LNCAP (cell line): ENCODE measurements around the gene VSNL1.

ENCODE experiments used
- TF ChIP-seq, protein P1 (sequence below): fragments of 450-650 bp; IDR thresholded peaks from 2 replicates; pipeline ENCODE4 v1.5.1; 2017; ENCODE audit warnings: mild to moderate bottlenecking

Gene VSNL1

DNA sequence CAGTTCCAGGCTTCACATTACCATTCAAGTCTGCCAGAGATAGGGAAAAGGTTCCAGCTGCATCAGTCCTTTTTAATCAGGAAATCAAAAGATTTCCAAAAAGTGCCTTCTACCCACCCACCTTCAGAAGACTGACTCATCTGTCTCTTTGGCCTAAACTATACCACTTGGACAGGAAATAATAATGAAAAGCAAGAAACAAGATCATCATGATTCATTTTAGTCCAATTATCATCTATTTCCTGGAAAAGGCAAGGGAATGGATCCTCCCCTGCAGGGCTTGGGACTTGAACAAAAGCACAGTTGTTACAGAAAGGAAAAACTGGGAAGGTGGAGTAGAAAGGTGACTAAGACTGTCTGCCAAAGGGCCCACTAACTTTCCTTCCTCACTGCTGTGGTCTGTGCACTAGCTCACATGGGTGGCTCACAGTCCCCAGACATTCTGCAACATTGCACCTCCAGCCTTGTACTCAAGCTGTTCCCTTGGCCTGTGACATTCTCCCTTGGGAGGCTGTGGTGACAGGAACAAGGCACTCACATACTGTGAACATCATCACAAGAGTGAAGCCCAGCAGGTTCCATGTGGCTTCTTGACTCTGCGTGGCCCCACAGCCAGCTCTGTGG lies 75.3 kb downstream of the VSNL1 start:
- TF ChIP-seq, protein P1, sequence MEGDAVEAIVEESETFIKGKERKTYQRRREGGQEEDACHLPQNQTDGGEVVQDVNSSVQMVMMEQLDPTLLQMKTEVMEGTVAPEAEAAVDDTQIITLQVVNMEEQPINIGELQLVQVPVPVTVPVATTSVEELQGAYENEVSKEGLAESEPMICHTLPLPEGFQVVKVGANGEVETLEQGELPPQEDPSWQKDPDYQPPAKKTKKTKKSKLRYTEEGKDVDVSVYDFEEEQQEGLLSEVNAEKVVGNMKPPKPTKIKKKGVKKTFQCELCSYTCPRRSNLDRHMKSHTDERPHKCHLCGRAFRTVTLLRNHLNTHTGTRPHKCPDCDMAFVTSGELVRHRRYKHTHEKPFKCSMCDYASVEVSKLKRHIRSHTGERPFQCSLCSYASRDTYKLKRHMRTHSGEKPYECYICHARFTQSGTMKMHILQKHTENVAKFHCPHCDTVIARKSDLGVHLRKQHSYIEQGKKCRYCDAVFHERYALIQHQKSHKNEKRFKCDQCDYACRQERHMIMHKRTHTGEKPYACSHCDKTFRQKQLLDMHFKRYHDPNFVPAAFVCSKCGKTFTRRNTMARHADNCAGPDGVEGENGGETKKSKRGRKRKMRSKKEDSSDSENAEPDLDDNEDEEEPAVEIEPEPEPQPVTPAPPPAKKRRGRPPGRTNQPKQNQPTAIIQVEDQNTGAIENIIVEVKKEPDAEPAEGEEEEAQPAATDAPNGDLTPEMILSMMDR = no peak

DNA sequence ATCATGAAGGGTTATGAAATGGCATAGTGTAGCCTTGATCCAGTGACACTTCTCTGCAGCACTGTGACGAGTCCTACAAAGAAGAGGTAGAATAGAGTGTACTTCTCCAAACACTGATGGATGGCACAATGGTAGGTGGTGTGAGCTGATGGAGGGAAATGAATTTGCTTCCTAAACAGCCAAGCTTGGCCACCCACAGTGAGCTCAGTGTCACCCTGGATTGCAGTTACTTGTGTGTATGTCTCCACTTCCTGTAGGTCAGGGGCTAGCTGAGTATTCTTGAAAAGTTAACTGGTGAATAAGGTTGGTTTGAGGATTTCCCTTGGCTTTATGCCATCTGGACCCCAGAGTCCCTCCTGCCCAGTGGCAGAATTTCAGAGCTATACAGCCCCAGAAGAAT lies 75.9 kb downstream of the VSNL1 start:
- TF ChIP-seq, protein P1 = no peak

DNA sequence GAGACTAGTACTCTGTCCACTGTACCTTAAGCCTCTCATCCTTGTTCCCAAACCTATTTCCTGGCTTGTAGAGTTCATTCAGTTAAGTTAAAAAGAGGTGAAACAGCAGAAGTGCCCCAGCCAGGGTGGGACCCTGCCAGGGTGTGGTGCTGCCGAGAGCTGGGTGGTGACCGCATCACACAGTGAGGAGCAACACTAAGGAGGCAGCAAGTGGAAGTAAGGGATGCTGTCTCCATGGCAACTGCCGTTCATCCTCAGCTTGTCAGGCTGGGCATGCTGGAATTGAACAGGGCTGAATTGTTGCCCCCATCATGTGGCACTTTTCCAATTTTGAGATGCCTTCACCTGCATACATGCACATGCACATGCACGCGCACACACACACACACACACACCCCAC lies 77.0 kb downstream of the VSNL1 start:
- TF ChIP-seq, protein P1 = no peak

DNA sequence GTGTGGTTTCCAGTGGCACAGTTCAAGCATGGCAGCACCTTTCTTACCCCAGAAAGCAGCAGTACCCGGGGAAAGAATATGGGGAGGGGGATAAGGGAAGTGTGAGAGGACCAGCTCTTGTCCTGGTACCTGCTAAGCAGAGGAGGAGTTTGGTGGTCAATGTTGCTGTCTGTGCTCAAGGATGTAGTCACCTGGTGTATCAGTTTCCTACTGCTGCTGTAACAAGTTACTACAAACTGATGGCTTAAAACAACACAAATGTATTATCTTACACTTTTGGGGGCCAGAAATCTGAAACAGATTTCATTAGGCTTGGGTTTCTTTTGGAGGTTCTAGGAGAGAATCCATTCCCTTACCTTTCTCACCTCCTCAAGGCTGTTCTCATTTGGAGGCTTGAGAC lies 77.5 kb downstream of the VSNL1 start:
- TF ChIP-seq, protein P1 = no peak

DNA sequence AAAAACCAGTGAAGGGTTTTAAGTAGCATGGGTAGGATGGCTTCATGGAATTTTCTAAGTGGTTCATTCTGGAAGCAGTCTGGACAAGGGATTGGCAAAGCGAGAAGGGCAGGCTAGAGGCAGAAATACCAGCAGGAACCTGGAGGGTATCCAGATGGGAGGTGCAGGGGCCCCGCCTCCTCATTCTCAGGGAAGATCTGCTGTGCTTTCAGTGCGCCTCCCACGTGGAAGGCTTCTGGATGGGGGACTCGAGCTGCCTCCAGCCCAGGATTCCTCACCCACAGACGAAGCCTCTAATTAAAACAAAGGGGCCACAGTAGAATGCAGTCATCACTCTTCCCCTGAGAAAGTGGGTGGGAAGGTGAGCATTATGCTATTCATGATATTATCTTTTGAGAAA lies 79.8 kb downstream of the VSNL1 start:
- TF ChIP-seq, protein P1 = no peak

DNA sequence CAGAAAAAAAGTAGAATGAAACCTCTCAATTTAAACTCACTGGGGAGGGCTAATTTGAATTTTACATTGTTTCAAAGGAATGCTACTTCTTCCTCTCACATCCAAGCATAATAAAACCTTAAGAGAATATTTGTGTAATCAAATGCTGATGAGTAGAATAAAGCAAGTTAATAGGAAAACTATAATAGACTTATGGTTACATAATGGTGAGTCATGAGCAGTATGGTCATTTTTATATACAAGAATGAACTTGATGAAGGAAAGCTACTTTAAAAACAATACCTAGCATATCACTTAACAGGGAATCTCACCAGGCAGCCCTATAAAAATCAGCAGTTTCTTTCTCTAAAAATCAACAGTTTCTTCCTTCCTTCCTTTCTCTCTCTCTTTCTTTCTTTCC lies 80.3 kb downstream of the VSNL1 start:
- TF ChIP-seq, protein P1 = no peak

DNA sequence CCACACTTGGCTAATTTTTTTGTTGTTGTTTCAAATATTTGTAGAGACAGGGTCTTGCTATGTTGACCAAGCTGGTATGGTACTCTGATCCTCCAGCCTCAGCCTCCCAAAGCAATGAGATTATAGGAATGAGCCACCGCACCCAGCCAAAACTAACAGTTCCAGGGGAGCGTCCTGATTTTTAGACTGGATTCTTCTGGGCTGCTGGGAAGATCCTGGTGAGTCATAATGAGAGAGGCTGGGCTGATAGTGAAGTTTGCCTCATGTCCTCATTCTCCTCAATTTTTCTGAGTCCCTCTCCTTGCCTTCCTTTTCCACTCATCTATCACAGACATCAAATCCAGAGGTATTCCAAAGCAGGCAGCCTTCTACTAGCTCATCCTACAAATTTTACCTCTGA lies 81.3 kb downstream of the VSNL1 start:
- TF ChIP-seq, protein P1 = no peak

DNA sequence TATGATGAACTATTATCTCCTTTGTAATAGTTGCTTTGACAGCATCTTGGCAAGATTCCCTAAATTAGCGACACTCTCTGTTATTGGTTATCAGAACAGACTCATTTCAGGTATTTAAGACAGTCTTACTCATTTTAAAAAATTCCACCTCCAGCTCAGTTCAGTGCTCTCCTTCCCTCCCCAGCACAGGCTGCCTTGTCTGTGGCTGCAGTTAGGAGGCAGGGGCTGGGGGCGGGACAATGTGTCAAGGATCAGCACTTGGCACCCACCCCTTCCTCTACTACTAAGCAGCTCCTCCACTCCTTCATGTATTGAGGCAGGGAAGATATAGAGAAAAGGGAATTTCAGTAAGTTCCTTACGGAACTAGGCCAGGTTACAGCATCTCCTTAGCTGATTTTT lies 85.0 kb downstream of the VSNL1 start:
- TF ChIP-seq, protein P1 = no peak
